CD4-positive, alpha-beta T cell treated with Interleukin-12 subunit alpha and Interleukin-12 subunit beta, for 1 hour (primary cell): ENCODE measurements around the gene HSF5.
"Not testable (repeated sequence)": the region's sequence is repeated elsewhere in the genome, so short reads cannot be mapped to it uniquely, and the experiment has no call there.

ENCODE experiments used
- DNase-seq: peaks from one replicate; pipeline ENCODE4 v3.0.0-alpha.2; 2020

Gene HSF5

DNA sequence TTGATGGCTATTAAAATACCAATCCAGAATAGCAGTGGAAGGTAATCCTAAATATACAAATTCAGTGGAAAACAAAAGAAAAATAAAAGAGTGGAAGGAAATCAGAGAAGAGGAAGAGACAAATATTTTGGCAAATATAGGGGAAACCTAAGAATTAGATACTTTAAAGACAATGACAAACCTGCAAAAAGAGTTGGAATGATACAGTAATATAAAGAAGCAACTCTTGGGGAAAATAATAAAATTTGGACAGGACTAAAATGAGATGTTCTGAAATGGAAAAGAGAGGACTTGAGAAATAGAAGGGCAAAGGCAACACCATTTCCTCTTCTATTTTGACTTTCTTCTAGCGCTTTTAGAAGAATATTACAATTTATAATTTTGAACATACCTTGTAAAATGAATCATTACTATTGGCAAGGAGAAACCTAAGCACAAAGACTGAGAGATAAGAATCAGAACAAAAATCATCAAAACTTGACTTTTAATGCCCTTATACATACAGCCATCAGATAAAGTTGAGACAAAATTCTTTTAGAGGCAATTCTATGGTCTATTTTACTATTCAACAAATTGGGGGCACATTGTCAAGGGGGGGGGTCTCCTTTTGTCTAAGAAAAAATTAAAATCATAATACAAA is 76.0 kb downstream of the HSF5 start:
- DNase-seq: no peak

DNA sequence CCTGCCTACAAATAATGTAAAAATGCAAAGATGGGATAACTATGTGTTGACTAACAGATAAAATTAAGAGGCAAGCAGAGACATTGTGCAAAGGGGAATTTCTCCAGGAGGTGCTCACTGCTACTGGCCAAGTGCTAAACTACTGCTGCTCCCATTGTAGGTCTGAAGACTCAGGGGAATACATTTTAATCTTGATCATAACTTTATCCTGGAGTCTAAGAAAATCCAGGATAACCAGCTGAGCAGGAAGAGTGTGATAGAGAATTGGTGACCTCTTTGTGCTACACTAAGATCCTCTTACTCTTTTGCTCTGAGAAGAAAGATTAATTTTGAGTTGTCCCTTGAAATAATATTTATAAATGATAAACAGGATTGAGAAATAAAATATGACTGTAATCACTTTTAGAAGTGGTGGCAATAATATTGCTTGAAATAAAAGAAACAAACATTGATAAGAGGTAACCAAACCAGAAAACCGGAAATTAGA is 76.8 kb downstream of the HSF5 start:
- DNase-seq: no peak

DNA sequence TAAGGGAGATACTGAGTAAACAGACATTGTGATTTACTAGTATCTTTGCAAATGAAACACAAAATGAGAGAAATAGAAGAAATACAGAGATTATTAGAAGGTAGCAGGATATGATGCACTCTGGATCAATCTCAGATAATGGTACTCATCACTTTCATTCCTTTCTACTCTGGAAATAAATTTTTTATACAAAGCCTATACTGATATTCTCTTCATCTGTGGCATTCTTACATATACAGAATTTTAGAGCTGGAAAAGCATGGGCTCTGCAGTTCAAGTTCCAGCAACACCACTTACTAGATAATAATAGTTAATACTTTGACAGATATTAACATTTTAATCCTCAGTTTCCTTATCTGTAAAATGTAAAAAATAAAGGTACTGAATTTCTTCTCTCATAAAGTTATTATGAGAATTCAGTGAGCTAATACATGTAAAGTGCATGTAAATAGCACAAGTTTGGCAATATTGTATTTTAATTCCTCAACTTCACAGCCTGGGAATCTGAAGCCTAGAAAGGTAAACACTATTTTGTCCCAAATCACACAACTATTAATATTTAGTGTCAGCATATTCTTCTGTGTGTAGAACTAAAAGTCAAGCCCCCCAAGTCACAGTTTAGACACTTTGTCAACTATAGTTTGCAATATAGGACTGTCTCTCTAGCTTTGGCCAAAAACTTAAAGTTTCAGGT is 77.3 kb downstream of the HSF5 start:
- no peak for DNase-seq

DNA sequence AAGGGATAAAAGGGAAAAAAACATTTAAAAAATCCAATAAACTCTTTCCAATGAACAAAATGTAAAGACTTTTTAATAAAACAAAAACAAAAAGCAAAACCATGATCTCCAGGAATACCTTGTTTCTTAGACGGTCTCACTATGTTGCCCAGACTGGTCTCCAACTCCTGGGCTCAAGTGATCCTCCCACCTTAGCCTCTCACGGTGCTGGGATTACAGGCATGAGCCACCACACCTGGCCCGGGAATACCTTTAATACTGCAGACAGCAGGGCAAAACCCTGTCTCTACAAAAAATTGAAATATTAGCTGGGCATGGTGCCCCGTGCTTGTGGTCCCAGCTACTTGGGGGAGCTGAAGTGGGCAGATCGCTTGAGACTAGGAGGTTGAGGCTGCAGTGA is 78.8 kb downstream of the HSF5 start:
- DNase-seq: no peak

DNA sequence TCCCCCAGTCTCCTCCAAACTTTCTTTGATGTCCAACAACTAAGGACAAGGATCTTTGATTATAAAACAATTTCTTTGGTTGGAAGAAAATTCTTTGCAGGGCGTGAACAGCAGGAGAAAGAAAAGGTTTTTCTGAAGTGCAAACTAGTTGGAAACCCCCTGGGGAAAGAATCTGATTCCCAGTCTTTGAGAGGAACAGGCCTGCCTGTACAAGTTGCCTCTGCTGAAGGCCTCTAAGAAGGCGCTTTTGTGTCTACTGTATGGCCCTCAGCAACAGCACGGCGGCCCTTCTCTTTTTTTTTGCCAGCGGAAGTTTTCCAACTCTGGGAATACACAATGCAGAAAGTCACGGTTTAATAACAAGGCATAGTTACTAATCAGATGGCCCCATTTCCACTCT is 84.9 kb downstream of the HSF5 start:
- no peak for DNase-seq

DNA sequence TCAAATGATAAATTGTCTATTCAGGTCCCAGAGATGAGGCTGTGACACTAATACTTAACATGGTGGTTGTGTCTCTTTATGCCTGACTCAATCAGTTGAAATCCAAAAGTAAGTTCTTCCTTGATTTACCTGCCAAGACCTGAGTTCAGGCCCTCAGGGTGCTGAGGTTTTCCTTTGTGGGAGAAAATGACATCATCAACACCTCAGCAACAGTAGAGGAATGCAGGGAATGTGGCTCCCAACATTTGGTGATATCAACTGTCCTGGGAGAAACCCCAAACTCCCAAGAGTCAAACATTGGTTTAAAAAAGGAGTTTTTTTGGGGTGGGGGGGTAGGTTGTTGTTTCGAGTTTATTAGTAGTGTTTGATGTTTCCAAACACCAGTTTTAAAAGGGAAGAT is 85.5 kb downstream of the HSF5 start:
- DNase-seq: no peak

DNA sequence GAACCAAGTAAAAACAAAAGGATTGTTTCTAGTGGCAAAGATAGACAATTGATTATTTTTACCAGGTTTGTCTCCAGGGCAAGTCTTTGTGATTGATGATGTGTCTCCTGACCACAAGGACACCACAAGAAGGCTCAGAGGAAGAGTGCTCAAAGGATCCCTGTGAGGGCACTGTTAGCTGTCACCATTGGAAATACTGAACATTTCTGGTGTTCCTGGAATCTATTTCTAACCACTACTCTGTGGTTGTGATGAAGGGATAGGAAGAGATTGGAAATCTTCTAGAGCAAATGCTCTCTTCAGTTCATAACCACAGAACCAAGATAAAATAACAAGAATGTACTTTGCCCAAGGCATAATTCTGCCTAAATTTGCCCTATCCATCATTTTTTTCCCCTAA is 86.2 kb downstream of the HSF5 start:
- no peak for DNase-seq

DNA sequence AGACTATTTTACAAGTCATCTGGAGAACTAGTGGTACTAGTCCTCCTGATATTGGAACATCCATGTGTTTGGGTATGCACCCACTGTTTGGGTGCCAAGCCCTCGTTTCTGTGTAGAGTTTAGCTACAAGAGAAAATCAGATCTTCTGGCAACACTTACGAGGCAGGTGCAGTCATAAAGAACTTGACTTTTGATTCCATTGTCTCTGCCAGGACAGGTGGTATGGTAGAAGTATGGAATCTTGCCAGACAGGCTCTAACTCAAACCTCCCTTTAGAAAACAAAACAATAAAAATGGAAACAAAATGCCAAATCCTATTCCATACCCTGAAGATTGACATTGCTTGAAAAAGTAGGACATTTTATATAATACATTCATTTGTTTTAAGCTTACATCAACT is 86.9 kb downstream of the HSF5 start:
- DNase-seq: no peak

DNA sequence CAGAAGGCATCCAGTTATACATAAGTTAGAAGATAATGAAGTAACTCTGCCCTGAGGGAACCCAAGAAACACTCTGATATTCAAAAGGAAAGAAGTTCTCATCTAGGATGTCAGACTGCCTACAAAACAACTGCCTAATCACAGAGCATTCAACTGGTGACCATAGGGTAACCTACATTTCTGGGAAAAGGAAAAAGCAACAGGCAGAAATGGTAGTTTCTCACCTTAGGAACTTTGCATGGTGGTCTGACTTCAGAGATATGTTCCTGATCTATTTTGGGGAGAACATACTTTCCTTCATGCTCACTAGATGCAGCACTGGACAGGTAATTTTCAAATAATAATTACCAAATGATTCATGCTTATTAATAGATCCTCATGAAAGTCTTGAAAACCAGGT is 87.4 kb downstream of the HSF5 start:
- no peak for DNase-seq

DNA sequence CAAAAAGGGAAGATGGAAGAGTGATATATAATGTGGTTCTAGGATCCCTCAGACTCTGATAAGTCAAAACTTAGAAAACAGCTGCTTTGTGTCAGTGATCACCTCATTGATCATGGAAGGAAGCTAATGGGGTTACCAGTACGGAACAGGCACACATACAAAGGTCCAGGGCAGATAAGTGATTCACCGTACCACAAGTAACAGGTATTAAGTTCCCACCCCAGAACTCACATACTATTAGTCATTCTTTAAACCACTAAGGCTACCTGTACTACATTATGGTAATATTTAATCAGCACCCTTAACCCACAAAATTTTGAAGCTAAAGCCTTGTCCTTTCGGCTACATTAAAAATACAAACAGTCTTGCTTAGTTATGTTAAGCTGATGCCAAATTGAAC is 88.2 kb downstream of the HSF5 start:
- no peak for DNase-seq

DNA sequence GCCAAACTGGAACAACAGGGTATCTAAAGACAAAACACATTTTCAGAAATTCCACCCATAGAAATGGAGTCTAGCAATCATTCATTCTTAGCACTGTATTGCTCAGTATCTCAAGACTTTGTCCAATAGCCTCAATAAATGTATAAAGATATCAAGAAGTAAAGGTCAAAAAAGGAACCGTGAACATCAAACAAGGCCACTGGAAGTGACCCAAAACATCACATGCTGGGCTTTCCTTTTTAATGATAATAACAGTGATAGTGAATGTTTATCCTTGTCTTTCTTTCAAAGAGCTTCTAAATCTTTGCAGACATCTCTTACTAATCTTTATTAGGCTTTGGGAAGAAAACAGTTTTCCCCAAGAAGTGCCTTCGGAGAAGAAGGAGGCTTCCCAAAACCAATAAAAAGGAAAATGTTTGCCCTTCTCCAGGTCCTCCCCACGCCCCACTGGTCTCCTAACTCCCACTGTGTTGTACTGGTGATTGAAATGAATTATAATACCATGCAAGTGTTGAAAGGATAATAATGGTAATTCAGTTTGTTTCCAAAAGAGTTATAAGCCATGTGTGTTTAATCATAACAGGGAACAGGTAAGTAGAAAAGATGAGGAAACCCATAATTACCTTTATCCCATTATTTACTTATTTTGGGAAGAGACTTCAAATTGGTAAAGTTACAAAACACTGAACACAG is 89.5 kb downstream of the HSF5 start:
- no peak for DNase-seq

DNA sequence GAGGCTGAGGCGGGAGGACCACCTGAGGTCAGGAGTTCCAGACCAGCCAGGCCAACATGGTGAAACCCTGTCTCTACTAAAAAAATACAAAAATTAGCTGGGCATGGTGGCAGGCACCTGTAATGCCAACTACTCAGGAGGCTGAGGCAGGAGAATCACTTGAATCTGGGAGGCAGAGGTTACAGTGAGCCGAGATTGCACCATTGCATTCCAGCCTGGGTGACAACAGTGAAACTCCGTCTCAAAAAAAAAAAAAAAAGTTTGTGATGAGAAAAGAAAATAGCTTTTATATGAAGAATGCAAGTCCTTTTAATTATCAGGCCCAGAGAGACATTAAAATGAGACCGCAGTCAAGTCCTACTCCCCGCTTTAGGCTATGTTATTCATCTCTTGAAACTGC is 90.8 kb downstream of the HSF5 start:
- not testable (repeated sequence) for DNase-seq

DNA sequence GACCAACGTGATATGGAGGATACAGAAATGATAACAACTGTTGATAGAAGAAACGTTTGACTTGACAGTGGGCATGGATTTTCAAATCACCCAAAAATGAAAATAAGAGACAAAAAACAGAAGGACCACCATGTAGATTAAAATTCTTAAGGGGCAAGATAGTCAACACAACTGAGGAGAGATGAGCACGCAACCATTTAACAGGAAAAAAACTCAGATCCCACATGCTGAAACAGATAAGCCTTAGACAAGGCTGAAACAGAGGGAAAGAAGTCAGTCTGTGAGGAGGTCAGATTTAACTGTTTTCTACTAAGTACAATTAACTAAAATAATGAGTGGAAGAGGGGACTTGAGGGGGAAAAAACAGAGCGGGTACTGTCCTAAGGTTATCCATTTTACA is 92.0 kb downstream of the HSF5 start:
- DNase-seq: no peak

DNA sequence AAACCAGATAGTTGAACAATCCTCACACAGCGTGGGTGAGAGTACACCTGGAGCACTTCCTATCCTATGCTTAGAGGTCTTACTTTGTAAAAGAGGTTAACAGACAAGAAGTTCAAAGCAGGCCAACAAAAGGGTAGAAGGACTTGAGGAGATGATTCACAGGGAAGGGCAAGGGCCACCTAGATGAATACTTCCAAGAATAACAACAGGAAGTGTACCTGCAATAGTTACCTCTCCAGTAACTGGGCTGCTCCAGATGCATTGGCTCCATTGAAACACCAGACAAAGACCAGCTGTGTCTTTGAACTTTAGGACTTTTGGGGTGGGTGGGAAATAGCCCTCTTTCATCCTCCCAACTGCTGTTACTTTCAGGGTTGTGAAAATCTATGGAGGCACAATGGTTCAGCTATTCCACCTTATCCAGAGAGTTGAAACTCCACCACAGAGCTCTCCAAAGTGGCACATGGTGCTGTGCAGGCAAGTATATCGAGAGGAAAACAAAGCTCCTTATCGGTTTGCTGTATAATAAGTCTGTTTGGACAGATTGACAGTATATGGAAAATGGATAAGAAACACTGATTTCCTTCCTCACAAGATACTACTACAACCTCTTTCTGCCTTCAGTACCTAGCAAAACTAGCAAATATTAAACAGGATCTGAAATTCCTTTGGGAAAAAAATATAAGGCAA is 93.5 kb downstream of the HSF5 start:
- DNase-seq: no peak

DNA sequence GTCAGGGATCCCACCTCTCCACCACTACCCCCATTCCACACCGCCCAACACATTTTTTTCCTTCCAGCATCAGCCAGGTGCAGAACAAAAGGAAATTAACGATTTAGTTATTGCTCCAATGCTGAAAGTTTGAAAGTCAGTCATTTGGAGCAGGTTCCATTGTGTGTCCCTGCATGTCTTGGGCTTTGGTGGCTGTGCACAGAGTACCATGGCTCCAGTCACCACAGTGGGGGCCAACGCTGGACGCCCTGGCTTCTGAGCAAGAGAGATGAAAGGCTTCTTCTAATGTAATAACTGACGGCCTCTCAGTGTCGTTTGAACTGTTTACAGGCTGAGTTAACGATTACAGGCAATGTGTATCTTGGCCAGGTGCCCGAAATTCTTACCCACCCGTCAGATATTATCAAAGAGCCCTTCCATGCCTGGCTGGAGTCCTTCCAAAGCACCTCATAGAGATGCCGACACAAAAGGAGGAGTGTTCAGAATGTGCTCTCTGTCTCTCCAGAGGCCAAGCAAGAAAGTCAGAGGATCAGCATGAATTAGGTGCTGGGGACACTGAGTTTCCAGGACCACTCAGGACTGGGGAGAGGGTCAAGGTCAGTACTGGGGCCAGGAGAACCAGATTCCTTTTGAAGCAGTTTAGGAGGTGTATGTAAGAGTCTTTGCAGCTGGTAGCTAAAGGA is 96.8 kb downstream of the HSF5 start:
- no peak for DNase-seq

DNA sequence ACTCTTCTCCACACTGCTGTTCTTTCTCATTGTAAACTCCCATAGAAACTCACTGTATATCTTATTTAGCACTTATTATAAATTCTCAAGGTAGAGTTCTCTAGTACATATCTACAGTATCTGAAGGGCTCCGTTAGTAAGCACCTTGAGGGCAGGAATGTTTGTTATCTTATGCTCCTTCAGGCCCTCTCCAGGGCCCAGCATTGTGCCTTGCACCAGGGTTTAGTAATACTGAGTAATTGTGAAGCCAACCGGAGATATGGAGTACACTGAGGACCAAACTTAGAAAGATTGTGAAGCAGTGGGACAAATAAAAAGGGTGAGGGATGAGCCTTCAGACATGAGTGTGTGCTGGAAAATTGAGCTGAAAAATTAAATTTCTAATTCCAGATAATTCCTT is 97.3 kb downstream of the HSF5 start:
- no peak for DNase-seq

DNA sequence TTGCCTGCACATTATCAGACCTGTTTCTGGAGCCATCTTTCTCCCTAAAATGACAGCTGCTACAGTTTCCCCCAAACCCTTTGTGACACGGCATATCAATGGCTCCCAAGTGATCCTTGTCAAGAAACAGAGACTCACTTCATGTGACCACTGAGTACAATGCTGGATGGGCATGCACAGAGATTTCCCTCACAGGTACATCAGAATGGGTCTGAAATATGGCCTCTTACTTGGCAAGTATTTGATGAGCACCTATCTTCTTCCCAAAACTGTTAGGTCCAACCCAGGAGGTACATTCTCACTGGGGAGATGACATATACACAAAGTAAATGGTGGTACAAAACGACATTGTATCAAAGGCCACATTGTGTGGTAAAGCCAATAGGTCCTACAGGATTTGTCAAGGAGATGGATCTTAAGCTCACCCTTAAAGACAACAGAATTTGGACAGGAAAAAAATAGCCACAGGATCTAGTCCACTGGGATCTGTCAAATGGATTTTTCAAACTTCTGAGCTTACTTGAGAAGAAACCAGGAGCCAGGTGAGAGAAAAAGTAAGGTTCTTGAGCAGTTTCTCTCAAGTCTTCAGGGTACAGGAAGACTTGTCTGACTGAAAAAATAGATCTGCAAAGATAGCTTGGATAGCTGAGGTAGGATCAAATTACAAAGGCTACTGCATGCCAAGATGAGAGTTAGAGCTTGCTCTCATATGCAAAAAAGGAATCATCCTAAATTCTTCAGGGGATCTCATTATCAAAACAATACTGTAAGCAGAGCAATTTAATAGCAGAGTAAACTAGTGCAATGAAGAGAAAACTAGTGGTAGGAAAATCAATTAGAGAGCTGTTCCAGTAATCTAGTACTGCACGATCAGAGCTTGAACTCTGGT is 99.7 kb downstream of the HSF5 start:
- no peak for DNase-seq

DNA sequence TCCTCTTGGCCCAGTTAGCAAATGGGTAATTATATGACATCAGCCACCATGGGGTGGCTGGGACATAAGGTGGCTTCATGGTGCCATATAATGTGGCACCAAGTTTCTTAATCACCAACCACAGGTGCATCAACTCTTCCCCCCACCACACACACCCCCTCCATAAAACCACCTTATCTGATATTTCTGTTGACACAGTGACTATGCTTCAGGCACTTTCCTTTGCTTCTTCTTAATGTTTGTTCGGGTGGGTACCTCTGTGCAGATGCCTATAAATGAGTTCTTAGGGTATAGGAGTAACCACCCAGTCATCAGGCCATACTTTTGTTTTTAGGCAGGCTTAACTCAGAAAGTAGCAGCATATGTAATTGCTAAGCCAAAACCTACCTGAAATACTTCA is 100.4 kb downstream of the HSF5 start:
- no peak for DNase-seq

DNA sequence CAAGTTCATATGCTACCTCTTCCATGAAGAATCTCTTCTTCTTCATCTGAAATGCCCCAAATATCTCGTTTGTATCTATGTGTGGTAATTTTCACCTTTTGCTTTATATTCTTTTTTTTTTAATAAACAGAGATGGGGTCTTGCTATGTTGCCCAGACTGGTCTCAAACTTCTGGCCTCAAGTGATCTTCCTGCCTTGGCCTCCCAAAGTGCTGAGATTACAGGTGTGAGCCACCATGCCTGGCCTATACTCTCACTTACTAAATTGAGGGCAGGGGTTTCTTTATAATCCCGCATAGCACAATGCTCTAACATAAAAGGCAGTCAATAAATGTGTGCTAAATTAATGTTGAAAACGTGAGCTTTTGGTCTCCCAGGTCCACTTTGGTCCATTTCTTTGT is 101.5 kb downstream of the HSF5 start:
- no peak for DNase-seq

DNA sequence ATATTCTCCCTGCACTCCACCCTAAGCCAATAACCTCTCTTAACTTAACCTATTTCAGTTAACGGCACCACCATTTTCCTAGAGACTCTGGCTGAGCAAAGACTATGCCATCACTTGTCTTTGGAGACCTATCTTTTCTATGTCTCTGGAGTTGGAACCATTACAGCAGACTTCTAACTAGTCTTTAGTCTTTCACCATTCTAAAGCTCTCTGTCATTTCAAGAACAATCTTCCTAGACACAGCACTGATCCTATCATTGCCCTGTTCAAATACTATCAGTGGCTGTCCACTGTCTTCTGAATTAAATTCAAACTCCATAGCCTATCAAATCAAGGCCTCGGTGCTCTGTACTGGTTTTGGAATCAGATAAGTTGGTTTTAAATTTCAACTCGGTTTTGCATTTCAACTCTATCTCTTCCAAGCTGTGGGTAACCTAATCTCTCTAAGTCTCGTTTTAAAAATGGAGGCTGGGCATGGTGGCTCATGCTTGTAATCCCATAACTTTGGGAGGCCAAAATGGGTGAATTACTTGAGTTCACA is 102.8 kb downstream of the HSF5 start:
- no peak for DNase-seq

DNA sequence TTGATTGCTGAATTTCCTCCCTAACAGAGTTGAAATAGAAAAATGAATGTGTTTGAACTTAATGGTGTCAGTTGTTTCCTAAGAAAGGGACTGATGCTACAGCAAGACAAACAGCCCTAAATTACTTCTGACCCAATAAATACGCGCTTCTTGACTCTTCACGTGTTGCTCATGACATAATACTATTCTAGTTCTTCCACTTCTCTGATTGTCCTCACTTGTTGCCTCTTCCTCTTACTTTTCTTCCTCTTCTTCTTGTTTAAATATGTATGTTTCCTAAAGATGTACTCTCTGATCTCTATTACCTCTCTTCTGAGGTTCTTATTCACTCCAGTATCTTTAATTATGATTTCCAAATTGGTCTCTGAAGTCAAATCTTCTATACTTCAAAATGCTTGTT is 103.3 kb downstream of the HSF5 start:
- DNase-seq: no peak
